ENCODE data around the gene TMEM45A. TPM values are rescaled to one million over a fixed set of nuclear protein-coding genes. Genes with fewer than 3 reads are reported as not detected.

TMEM45A gene
- polyA plus RNA-seq, 1 donor = 10.6 TPM

DNA sequence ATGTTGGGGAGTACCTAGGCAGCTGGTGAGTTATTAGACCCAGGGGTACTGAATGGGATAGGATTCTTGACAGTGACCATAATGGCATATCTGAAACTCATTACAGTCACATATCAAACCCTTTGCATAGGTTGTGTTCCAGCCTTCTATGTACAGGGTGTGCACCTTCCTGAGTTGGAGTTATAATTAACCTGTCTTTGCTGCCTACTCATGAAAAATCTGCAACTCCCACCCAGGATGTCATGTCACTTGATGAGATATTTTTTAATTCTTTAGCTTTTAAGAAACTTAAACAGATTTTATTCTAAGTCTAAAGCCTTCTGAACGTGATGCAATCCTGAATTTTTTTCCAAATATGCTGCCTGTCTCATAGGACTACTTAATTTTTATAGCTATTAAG lies 95.8 kb downstream of the TMEM45A start:
- Histone ChIP-seq H3K36me3 (ENCODE audit: control insufficient read depth, insufficient read depth, low read length) (no peaks in the 10 kb centered on the region), H3K27ac (ENCODE audit: low read length) (no peak overlapping the region), H3K4me1 (ENCODE audit: control insufficient read depth, insufficient read depth, low read length) (peaks cover 23% of the 10 kb centered on the region), H3K27me3 (ENCODE audit: control insufficient read depth, insufficient read depth, low read length) (no peaks in the 10 kb centered on the region), H3K9me3 (ENCODE audit: control insufficient read depth, low read depth, low read length) (no peaks in the 10 kb centered on the region), H3K4me3 (ENCODE audit: low read length) (no peak overlapping the region)
- WGBS (ENCODE audit: insufficient coverage, low lambda C conversion rate) = 83% methylated on average over 1 of the region's 1 CpG
- DNase-seq = no peak

DNA sequence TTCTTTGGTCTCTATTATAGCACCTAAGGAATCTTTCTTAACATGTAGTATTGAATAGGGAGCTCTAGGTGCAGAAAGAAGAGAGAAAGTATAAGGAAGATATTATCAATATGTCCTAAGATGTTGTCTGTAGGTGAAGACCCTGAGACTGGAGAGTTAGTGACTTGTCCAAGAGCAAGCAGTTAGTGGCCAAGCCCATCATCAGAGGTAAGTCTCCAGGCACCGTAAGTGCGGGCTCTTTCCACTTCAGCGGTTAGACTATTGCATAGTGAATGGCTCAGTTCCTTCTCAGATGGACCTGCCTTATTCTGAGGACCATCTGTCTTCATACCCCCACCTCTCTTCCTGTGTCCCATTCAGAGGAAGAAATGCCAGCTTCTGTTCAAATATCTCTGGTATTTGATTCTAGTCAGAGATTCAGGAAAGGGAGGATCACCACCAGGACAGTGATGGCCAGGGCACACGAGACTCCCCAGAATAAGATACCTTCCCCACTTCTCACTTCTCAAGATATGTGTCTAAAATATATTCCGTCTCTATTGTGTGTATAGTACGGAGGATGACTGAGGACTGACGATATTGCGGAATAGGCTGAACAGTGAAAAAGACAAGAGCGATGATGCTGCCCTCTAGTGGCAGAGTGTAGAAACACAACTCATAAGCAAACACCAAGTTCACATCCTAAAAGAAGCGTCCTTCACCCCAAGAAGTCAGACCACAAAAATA lies 97.9 kb downstream of the TMEM45A start:
- no peaks in the 10 kb centered on the region for H3K9me3 ChIP-seq (ENCODE audit: control insufficient read depth, low read depth, low read length)
- no peak overlapping the region for H3K4me3 ChIP-seq (ENCODE audit: low read length)
- no peaks in the 10 kb centered on the region for H3K36me3 ChIP-seq (ENCODE audit: control insufficient read depth, insufficient read depth, low read length)
- H3K4me1 ChIP-seq (ENCODE audit: control insufficient read depth, insufficient read depth, low read length) = peaks cover 23% of the 10 kb centered on the region
- DNase-seq = peak; percentile 66
- H3K27ac ChIP-seq (ENCODE audit: low read length) = peak overlapping the region; percentile 42
- H3K27me3 ChIP-seq (ENCODE audit: control insufficient read depth, insufficient read depth, low read length) = no peaks in the 10 kb centered on the region
- 6% methylated on average over 2 of the region's 10 CpGs for WGBS (ENCODE audit: insufficient coverage, low lambda C conversion rate)

DNA sequence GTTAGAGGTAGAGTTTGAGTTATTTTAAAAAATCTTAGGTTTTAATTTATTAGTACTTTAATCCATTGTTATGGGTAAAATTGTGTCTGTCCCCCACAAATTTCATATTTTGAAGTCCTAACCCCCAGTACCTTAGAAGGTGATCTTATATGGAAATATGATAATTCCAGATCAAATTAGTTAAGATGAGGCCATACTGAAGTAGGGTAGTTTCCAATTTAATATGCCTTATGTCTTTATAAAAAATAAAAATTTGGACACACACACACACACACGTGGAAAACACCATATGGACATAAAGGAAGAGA lies 98.4 kb downstream of the TMEM45A start:
- no peak for DNase-seq
- Histone ChIP-seq H3K4me1 (ENCODE audit: control insufficient read depth, insufficient read depth, low read length) (peaks cover 23% of the 10 kb centered on the region), H3K4me3 (ENCODE audit: low read length) (no peak overlapping the region), H3K36me3 (ENCODE audit: control insufficient read depth, insufficient read depth, low read length) (no peaks in the 10 kb centered on the region), H3K27ac (ENCODE audit: low read length) (peak overlapping the region; percentile 42), H3K9me3 (ENCODE audit: control insufficient read depth, low read depth, low read length) (no peaks in the 10 kb centered on the region), H3K27me3 (ENCODE audit: control insufficient read depth, insufficient read depth, low read length) (no peaks in the 10 kb centered on the region)
- no CpG with 5 or more reads among the region's 1 CpG for WGBS (ENCODE audit: insufficient coverage, low lambda C conversion rate)

DNA sequence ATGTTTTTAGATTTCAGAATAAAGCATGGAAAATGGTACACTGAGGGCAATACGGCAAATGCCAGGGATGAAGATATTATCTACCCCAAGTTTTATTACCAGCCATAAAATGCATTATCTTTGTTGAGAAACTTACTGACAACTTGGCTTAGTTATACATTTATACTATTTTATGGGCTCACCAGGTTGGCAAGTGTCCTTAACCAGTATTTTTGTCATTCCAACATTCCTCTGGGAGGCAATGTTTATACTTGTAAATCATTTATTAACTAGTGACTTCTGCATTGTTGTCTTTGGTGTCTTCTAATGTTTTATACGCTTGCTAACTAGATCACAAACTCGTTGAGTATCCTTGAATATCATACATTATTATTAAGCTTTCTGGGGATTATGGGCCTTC lies 99.0 kb downstream of the TMEM45A start:
- WGBS (ENCODE audit: insufficient coverage, low lambda C conversion rate) = 58% methylated on average over 2 of the region's 3 CpGs
- Histone ChIP-seq H3K4me3 (ENCODE audit: low read length) (no peak overlapping the region), H3K4me1 (ENCODE audit: control insufficient read depth, insufficient read depth, low read length) (peaks cover 23% of the 10 kb centered on the region), H3K36me3 (ENCODE audit: control insufficient read depth, insufficient read depth, low read length) (no peaks in the 10 kb centered on the region), H3K9me3 (ENCODE audit: control insufficient read depth, low read depth, low read length) (no peaks in the 10 kb centered on the region), H3K27ac (ENCODE audit: low read length) (peak overlapping the region; percentile 52), H3K27me3 (ENCODE audit: control insufficient read depth, insufficient read depth, low read length) (no peaks in the 10 kb centered on the region)
- peak in 1 of 2 donors; percentile 66 for DNase-seq

DNA sequence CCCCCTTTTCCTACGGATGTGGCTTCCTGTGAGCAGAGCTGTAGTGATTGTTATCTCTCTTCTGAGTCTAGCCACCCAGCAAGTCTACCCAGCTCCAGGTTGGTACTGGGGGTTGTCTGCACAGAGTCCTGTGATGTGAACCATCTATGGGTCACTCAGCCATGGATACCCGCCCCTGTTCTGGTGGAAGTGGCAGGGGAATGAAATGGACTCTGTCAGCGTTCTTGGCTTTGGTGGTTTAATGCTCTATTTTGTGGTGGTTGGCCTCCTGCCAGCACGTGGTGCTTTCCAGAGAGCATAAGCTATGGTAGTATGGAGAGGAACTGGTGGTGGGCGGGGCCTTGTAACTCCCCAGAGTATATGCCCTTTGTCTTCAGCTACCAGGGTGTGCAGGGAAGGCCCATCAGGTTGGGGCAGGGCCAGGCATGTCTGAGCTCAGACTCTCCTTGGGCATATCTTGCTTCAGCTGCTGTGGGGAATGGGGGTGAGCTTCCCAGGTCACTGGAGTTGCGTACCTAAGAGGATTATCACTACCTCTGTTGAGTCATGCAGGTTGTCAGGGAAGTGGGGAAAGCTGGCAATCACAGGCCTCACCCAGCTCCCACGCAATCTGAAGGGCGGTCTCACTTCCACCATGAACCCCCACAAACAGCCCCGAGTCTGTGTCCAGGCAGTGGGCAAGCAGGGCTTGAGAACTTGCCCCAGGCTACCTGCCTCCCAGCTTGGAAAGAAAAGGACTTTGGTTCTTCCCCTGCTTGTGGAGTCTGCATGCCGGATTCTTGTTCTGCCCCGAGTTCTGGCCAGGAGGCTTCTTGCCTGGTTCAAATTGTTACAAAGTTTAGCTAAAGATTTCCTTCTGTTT lies 108.0 kb downstream of the TMEM45A start:
- Histone ChIP-seq H3K36me3 (ENCODE audit: control insufficient read depth, insufficient read depth, low read length) (no peaks in the 10 kb centered on the region), H3K4me1 (ENCODE audit: control insufficient read depth, insufficient read depth, low read length) (peaks cover 16% of the 10 kb centered on the region), H3K4me3 (ENCODE audit: low read length) (no peak overlapping the region), H3K27ac (ENCODE audit: low read length) (peak overlapping the region; percentile 55), H3K27me3 (ENCODE audit: control insufficient read depth, insufficient read depth, low read length) (no peaks in the 10 kb centered on the region), H3K9me3 (ENCODE audit: control insufficient read depth, low read depth, low read length) (peaks cover 6% of the 10 kb centered on the region)
- peak in 1 of 2 donors; percentile 37 for DNase-seq
- WGBS (ENCODE audit: insufficient coverage, low lambda C conversion rate) = no CpG with 5 or more reads among the region's 11 CpGs

DNA sequence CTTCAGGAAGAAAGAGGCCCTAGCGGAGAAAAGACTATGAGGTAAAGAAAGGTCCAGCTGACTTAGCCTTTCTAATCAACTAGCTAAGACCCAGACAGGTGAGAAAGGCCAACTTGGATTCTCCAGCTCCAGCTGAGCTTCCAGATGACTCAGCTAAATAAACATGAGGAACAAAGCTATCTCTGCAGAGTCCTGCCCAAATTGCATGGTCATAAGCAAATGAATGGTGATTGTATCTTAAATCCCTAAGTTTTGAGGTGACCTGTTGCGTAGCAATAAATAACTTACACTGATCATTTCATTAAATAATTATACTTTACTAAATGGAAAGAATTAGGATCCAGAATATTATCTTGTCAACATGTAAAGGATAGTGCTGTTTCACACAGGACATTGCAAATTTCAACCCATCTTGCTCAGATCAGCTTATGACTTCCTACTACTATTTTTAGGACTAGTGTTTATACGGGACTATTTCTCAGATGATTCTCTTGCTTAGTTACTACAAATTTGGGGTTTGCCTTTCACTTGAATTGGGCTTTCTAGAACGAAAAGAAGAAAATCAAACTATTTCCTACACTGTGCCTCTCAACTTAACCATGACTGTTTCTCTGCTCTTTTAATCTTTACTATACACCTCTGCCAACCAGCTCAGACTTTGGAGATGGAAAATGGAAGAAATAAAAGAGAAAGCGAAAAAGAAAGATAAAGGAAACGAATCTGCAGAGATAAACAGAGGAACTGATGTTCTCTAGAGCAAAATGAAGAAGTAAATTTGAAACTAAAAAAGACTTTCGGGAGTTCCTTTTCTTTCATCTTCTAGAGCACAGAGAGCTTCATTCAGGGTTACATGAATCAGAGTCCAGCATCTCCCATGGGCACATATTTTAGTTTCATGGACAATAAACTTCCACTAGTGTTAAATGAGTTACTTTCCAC lies 110.4 kb downstream of the TMEM45A start:
- Histone ChIP-seq H3K36me3 (ENCODE audit: control insufficient read depth, insufficient read depth, low read length) (no peaks in the 10 kb centered on the region), H3K4me1 (ENCODE audit: control insufficient read depth, insufficient read depth, low read length) (peaks cover 16% of the 10 kb centered on the region), H3K27me3 (ENCODE audit: control insufficient read depth, insufficient read depth, low read length) (no peaks in the 10 kb centered on the region), H3K4me3 (ENCODE audit: low read length) (no peak overlapping the region), H3K9me3 (ENCODE audit: control insufficient read depth, low read depth, low read length) (peaks cover 6% of the 10 kb centered on the region), H3K27ac (ENCODE audit: low read length) (peak overlapping the region; percentile 70)
- 27% methylated on average over 4 of the region's 7 CpGs for WGBS (ENCODE audit: insufficient coverage, low lambda C conversion rate)
- peak; percentile 47 to 77 for DNase-seq

DNA sequence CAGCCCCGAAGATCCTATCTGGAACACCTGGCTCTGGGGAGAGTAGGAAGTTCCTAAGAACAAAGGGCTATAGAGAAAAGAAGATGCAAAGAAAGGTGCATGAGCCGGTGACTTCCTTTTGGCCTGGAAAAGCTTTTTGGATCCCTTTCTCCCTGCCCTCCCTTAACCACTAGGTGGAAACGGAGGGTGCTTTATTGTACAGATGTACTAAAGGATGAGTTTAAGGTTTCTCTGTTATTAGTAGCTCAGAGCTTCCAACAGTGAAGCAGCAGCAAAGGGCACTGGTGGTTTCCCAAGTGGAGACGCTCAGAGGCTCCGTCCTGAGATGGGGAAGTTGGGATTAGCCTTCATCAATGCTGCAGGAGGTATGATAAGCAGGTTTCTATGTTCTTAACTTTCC lies 111.0 kb downstream of the TMEM45A start:
- H3K27me3 ChIP-seq (ENCODE audit: control insufficient read depth, insufficient read depth, low read length) = no peaks in the 10 kb centered on the region
- H3K27ac ChIP-seq (ENCODE audit: low read length) = peak overlapping the region; percentile 3
- H3K9me3 ChIP-seq (ENCODE audit: control insufficient read depth, low read depth, low read length) = peaks cover 6% of the 10 kb centered on the region
- no peaks in the 10 kb centered on the region for H3K36me3 ChIP-seq (ENCODE audit: control insufficient read depth, insufficient read depth, low read length)
- H3K4me1 ChIP-seq (ENCODE audit: control insufficient read depth, insufficient read depth, low read length) = peaks cover 18% of the 10 kb centered on the region
- no CpG with 5 or more reads among the region's 5 CpGs for WGBS (ENCODE audit: insufficient coverage, low lambda C conversion rate)
- H3K4me3 ChIP-seq (ENCODE audit: low read length) = no peak overlapping the region
- peak in 1 of 2 donors; percentile 45 for DNase-seq

DNA sequence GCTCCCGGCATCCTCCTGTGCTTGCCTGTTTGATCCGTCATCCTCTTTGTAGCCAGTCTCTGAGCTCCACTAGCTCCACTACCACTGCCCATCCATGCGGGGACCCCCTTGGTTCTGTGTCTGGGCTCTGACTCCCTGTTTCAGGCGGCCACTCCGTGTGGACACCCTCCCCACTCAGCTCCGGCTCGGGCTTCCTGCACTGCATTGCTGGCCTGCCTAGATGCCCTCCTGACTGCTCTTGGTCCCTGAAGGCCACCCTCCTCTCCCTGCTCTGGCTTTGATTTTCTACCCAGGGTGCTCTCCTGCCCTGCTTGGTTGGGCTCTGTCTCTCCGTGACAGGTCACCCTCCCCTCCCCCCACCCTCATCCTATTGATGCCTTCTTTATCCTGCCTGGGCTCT lies 112.9 kb downstream of the TMEM45A start:
- DNase-seq = no peak
- Histone ChIP-seq H3K27me3 (ENCODE audit: control insufficient read depth, insufficient read depth, low read length) (no peaks in the 10 kb centered on the region), H3K4me1 (ENCODE audit: control insufficient read depth, insufficient read depth, low read length) (peaks cover 26% of the 10 kb centered on the region), H3K36me3 (ENCODE audit: control insufficient read depth, insufficient read depth, low read length) (no peaks in the 10 kb centered on the region), H3K27ac (ENCODE audit: low read length) (no peak overlapping the region), H3K4me3 (ENCODE audit: low read length) (no peak overlapping the region), H3K9me3 (ENCODE audit: control insufficient read depth, low read depth, low read length) (peaks cover 4% of the 10 kb centered on the region)
- no CpG with 5 or more reads among the region's 8 CpGs for WGBS (ENCODE audit: insufficient coverage, low lambda C conversion rate)

DNA sequence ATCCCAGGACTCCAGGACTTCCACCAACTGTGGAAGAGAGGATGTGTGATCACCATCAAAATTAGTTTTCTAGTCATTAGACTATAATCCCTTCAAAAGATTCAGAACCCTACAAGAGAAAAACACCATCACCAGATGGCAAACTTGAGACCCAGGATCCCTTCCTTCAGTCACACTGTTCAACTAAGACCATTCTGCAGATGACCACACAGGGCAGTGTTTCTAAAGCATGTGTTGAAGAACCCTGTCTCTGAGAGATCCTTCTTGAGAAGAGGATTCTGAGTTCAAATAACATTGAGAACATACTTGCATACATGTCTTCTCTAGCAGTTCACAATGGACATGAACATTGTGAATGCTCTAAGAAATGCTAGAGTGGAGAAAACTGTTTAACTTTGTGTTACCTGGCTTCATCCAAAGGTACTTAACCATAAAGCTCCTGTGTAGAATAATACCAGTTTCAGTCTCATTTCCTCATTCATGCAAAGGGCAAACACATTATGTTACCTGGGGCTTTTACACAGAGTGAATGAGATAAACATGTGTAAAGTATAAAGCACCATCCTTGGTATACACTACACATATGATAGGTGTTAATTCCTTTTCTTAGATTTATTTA lies 114.6 kb downstream of the TMEM45A start:
- peaks cover 23% of the 10 kb centered on the region for H3K4me1 ChIP-seq (ENCODE audit: control insufficient read depth, insufficient read depth, low read length)
- H3K4me3 ChIP-seq (ENCODE audit: low read length) = no peak overlapping the region
- no peak overlapping the region for H3K27ac ChIP-seq (ENCODE audit: low read length)
- H3K36me3 ChIP-seq (ENCODE audit: control insufficient read depth, insufficient read depth, low read length) = no peaks in the 10 kb centered on the region
- H3K9me3 ChIP-seq (ENCODE audit: control insufficient read depth, low read depth, low read length) = no peaks in the 10 kb centered on the region
- DNase-seq = peak in 1 of 2 donors; percentile 33
- H3K27me3 ChIP-seq (ENCODE audit: control insufficient read depth, insufficient read depth, low read length) = no peaks in the 10 kb centered on the region

DNA sequence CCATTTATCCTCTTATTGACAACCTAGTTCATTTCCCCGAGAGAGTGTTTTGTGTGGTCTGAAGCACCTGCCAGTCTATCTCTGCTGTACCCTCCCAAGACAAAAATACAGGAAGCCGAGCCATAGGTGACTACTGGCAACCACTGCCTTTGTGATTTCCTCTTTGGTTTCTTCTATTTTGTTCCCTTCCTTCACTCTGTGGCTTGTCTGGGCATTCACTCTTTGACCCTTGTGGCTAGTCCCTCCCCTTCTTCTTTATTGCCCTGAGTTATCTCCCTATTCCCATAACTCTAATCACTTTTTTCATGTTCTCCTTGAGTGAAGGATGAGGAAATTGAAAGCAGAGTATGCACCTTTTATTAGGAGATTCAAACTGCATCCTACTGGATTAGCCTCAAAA lies 116.9 kb downstream of the TMEM45A start, which contains the start of gene ADGRG7:
ADGRG7 (plus strand) TSS at position 297 of the 400 bp plus-strand sequence. CDS start 256 bp downstream, outside the sequence.
- peak; percentile 63 to 89 for DNase-seq
- Histone ChIP-seq H3K27ac (ENCODE audit: low read length) (peak within 1 kb of the TSS; percentile 87), H3K36me3 (ENCODE audit: control insufficient read depth, insufficient read depth, low read length) (no peaks in the 10 kb centered on the region), H3K4me1 (ENCODE audit: control insufficient read depth, insufficient read depth, low read length) (peaks cover 10% of the 10 kb centered on the region), H3K4me3 (ENCODE audit: low read length) (peak within 1 kb of the TSS; percentile 70), H3K9me3 (ENCODE audit: control insufficient read depth, low read depth, low read length) (no peaks in the 10 kb centered on the region), H3K27me3 (ENCODE audit: control insufficient read depth, insufficient read depth, low read length) (no peaks in the 10 kb centered on the region)
- WGBS (ENCODE audit: insufficient coverage, low lambda C conversion rate) = 20% methylated on average over 1 of the region's 2 CpGs
